Measurements from ENCODE around the gene ARHGEF12.
A peak's percentile ranks its signal among the peaks of the same experiment; 100 is the strongest.

ARHGEF12 gene, protein sequence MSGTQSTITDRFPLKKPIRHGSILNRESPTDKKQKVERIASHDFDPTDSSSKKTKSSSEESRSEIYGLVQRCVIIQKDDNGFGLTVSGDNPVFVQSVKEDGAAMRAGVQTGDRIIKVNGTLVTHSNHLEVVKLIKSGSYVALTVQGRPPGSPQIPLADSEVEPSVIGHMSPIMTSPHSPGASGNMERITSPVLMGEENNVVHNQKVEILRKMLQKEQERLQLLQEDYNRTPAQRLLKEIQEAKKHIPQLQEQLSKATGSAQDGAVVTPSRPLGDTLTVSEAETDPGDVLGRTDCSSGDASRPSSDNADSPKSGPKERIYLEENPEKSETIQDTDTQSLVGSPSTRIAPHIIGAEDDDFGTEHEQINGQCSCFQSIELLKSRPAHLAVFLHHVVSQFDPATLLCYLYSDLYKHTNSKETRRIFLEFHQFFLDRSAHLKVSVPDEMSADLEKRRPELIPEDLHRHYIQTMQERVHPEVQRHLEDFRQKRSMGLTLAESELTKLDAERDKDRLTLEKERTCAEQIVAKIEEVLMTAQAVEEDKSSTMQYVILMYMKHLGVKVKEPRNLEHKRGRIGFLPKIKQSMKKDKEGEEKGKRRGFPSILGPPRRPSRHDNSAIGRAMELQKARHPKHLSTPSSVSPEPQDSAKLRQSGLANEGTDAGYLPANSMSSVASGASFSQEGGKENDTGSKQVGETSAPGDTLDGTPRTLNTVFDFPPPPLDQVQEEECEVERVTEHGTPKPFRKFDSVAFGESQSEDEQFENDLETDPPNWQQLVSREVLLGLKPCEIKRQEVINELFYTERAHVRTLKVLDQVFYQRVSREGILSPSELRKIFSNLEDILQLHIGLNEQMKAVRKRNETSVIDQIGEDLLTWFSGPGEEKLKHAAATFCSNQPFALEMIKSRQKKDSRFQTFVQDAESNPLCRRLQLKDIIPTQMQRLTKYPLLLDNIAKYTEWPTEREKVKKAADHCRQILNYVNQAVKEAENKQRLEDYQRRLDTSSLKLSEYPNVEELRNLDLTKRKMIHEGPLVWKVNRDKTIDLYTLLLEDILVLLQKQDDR (N-terminal part only)

GRCh38 chr11:120335908-120336640 lies at the start of gene ARHGEF12:
TSS of gene ARHGEF12 (plus strand) at chr11:120336413. CDS start at chr11:120337244, 831 bp downstream.
- TF ChIP-seq, protein P1, sequence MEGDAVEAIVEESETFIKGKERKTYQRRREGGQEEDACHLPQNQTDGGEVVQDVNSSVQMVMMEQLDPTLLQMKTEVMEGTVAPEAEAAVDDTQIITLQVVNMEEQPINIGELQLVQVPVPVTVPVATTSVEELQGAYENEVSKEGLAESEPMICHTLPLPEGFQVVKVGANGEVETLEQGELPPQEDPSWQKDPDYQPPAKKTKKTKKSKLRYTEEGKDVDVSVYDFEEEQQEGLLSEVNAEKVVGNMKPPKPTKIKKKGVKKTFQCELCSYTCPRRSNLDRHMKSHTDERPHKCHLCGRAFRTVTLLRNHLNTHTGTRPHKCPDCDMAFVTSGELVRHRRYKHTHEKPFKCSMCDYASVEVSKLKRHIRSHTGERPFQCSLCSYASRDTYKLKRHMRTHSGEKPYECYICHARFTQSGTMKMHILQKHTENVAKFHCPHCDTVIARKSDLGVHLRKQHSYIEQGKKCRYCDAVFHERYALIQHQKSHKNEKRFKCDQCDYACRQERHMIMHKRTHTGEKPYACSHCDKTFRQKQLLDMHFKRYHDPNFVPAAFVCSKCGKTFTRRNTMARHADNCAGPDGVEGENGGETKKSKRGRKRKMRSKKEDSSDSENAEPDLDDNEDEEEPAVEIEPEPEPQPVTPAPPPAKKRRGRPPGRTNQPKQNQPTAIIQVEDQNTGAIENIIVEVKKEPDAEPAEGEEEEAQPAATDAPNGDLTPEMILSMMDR (IDR thresholded peaks at IDR 0.05; ENCODE audit: low read depth, low read length): peak; percentile 40

GRCh38 chr11:120288021-120288420 lies 48.2 kb upstream of the ARHGEF12 start:
- TF ChIP-seq, protein P1 (IDR thresholded peaks at IDR 0.05; ENCODE audit: low read depth, low read length): no peak
- no peak overlapping the region for H3K4me3 ChIP-seq (ENCODE audit: low read depth, low read length)

More at GRCh38 chr11:120335908-120336640, at the start of gene ARHGEF12:
- peak within 1 kb of the TSS; percentile 86 for H3K4me3 ChIP-seq (ENCODE audit: low read depth, low read length)

DNA sequence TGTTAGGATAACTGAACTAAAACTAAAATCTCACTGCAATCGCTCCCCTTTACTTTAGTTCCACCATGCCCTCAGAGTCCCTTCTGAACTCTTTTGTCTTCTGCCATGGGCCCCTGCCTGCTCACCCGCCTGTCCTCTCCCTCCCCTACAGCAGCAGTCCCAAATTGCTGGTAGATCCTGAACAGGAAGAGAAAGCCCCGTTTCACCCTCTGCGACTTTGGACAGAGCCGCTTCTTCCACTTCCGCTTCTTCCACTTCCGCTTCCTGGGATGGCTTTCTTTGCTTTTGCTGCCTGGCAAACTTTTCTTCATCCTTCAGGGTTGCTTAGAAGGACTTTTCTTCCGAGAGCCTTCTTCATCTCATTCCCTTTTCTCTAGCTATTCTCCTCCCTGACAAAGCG lies 46.8 kb upstream of the ARHGEF12 start:
- H3K4me3 ChIP-seq (ENCODE audit: low read depth, low read length): no peak overlapping the region
- TF ChIP-seq, protein P1 (IDR thresholded peaks at IDR 0.05; ENCODE audit: low read depth, low read length): no peak

DNA sequence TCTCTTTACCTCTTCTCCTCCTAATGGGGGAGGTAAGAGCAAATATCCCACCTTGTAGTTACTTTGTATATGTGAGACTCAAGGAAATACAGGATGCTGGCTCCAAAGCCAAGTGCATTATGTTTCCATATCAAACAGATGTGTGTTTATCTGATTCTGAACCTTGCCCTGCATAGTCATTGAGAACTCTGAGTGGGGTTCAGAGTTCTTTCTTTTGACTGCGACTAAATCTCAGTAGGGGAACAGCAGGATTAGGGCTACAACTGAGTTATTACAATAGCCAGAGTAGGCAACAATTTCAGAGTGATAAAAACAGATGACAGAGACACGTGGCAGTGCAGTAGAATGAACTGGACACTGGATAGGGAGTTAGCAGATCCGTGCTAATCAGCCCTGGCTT lies 45.3 kb upstream of the ARHGEF12 start:
- H3K4me3 ChIP-seq (ENCODE audit: low read depth, low read length): no peak overlapping the region
- TF ChIP-seq, protein P1 (IDR thresholded peaks at IDR 0.05; ENCODE audit: low read depth, low read length): no peak

DNA sequence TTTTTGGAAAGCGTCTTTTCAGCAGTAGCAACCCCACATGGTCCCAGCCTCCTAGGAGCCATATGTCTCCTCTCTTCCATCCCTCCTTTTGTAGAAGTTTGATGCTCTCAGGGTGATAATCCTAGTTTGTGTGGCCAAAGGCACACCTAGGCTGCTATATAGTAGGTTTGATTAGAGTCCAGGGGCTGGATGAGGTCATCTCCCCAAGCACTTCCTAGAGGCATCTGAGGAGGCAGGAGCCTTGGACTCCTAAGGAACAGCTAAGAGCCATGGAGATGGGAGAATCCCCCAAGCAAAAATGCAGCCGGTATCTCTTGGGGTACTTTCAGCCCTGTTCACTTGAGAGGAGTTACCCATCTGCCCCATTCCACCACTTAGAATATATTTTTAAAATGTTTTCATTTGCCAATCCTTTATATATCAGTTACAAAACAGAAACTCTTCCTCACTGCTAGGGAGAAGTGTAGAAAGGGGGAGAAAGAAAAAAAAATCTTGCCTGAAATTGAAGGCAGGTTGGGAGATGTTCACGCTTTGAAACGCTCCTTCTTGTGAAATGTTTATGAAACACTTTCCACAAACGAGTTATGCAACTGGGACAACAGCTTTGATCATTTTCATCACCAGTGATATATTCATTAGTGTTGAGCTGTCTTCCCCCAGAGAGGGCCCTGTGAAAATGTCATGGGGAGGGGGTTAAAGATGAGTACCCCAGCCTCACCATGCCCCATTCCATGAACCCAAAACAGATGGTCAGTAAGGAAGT lies 43.0 kb upstream of the ARHGEF12 start:
- no peak overlapping the region for H3K4me3 ChIP-seq (ENCODE audit: low read depth, low read length)
- TF ChIP-seq, protein P1 (IDR thresholded peaks at IDR 0.05; ENCODE audit: low read depth, low read length): no peak

GRCh38 chr11:120294096-120294495 lies 42.1 kb upstream of the ARHGEF12 start:
- H3K4me3 ChIP-seq (ENCODE audit: low read depth, low read length): no peak overlapping the region
- TF ChIP-seq, protein P1 (IDR thresholded peaks at IDR 0.05; ENCODE audit: low read depth, low read length): no peak

All from WI38 (cell line).